ENCODE results near the gene CDK1. TPM values are rescaled to one million over a fixed set of nuclear protein-coding genes. Genes with fewer than 3 reads are reported as not detected.

CDK1 gene
- total RNA-seq, 2 experiments from 2014 or later, result 0.75 to 1.1 TPM

DNA sequence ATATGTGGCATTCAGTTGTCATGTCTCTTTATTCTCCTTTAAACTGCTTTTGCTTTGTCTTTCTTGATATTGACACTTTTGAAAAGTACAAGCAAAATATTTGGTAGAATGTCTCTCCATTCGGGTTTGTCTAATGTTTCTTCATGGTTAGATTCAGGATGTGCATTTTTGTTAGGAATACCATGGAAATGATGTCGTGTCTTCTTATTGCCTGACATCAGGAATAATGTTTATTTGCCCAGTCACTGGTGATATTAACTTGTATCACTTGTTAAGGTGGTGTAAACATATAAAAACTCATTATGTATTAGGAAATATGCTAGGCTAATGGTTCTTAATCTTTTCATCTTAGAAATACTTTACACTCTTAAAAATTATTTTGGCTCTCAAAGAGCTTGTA is 43.4 kb downstream of the CDK1 start:
- no peaks in the 10 kb centered on the region for H3K4me1 Mint-ChIP-seq (ENCODE audit: low read depth)
- no peak for TF ChIP-seq CTCF (IDR thresholded peaks at IDR 0.05)
- no peaks in the 10 kb centered on the region for H3K27me3 ChIP-seq (ENCODE audit: control insufficient read depth in 1 of 2, insufficient read depth in 2 of 2, low read length in 2 of 2)
- no peaks in the 10 kb centered on the region for H3K9me3 Mint-ChIP-seq
- CTCF ChIA-PET, result interaction anchor here (1.2 kb wide), 1 partner anchor 11 kb away, joined by 3 read pairs; no protein-coding TSS in a partner anchor
- H3K27me3 Mint-ChIP-seq, result no peaks in the 10 kb centered on the region
- no peak overlapping the region for H3K27ac ChIP-seq (ENCODE audit: low read depth in 1 of 2, low read length in 2 of 2)
- no peak overlapping the region for H3K4me3 ChIP-seq (ENCODE audit: low read length)
- DNase-seq (no peak), ATAC-seq (ENCODE audit: poor library complexity) (no peak)
- no peaks in the 10 kb centered on the region for H3K4me1 ChIP-seq (ENCODE audit: insufficient read depth, low read length)
- H3K4me3 Mint-ChIP-seq, result no peak overlapping the region
- no peaks in the 10 kb centered on the region for H3K36me3 ChIP-seq (ENCODE audit: insufficient read depth, low read length)
- no peaks in the 10 kb centered on the region for H3K36me3 Mint-ChIP-seq (ENCODE audit: low read depth)
- H3K27ac Mint-ChIP-seq, result no peak overlapping the region
- POLR2A ChIA-PET, result no interaction called here
- intact Hi-C loops (cut with DNase I, micrococcal nuclease), result no loop called here
- H3K9me3 ChIP-seq (ENCODE audit: control insufficient read depth in 1 of 2, insufficient read depth in 1 of 2, low read length in 2 of 2), result no peaks in the 10 kb centered on the region

DNA sequence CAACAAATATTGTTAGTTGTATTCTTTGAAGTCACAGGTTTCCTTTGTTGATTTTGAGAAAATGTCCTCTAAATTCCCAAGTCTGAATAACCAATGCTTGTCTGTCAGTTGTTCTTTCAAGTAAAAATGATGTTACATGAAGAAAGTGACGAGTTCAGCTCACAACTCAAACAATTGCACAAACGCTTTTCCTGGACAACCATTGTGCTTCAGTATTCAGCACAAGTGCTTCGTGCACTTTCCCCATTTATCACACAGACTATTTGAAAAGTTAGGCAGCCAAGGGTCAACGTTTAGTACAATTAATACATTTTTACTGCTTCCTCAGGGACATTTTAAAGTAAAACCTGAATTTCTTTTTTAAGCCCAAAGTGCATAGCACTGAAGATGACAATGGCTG is 44.5 kb downstream of the CDK1 start:
- no peak overlapping the region for H3K27ac Mint-ChIP-seq
- POLR2A ChIA-PET, result no interaction called here
- H3K27me3 ChIP-seq (ENCODE audit: control insufficient read depth in 1 of 2, insufficient read depth in 2 of 2, low read length in 2 of 2), result no peaks in the 10 kb centered on the region
- no peak for DNase-seq
- no peaks in the 10 kb centered on the region for H3K4me1 Mint-ChIP-seq (ENCODE audit: low read depth)
- H3K27ac ChIP-seq (ENCODE audit: low read depth in 1 of 2, low read length in 2 of 2), result no peak overlapping the region
- no peak for TF ChIP-seq CTCF (IDR thresholded peaks at IDR 0.05)
- no peaks in the 10 kb centered on the region for H3K9me3 ChIP-seq (ENCODE audit: control insufficient read depth in 1 of 2, insufficient read depth in 1 of 2, low read length in 2 of 2)
- H3K4me1 ChIP-seq (ENCODE audit: insufficient read depth, low read length), result no peaks in the 10 kb centered on the region
- H3K4me3 ChIP-seq (ENCODE audit: low read length), result no peak overlapping the region
- no peaks in the 10 kb centered on the region for H3K36me3 Mint-ChIP-seq (ENCODE audit: low read depth)
- no peaks in the 10 kb centered on the region for H3K9me3 Mint-ChIP-seq
- no peak for ATAC-seq (ENCODE audit: poor library complexity)
- H3K36me3 ChIP-seq (ENCODE audit: insufficient read depth, low read length), result no peaks in the 10 kb centered on the region
- H3K27me3 Mint-ChIP-seq, result peaks cover 2% of the 10 kb centered on the region
- intact Hi-C loops (cut with DNase I, micrococcal nuclease), result no loop called here
- CTCF ChIA-PET, result no interaction called here
- H3K4me3 Mint-ChIP-seq, result no peak overlapping the region

- DNase-seq (no peak), ATAC-seq (ENCODE audit: poor library complexity) (no peak)
- no peak for TF ChIP-seq CTCF (IDR thresholded peaks at IDR 0.05)
- POLR2A ChIA-PET, result no interaction called here
- CTCF ChIA-PET, result no interaction called here
- Mint-ChIP-seq H3K27ac (no peak overlapping the region), H3K4me1 (ENCODE audit: low read depth) (no peaks in the 10 kb centered on the region), H3K4me3 (no peak overlapping the region), H3K9me3 (no peaks in the 10 kb centered on the region), H3K36me3 (ENCODE audit: low read depth) (no peaks in the 10 kb centered on the region), H3K27me3 (peaks cover 5% of the 10 kb centered on the region)
- Histone ChIP-seq H3K27ac (ENCODE audit: low read depth in 1 of 2, low read length in 2 of 2) (no peak overlapping the region), H3K4me3 (ENCODE audit: low read length) (no peak overlapping the region), H3K27me3 (ENCODE audit: control insufficient read depth in 1 of 2, insufficient read depth in 2 of 2, low read length in 2 of 2) (no peaks in the 10 kb centered on the region), H3K9me3 (ENCODE audit: control insufficient read depth in 1 of 2, insufficient read depth in 1 of 2, low read length in 2 of 2) (no peaks in the 10 kb centered on the region), H3K36me3 (ENCODE audit: insufficient read depth, low read length) (no peaks in the 10 kb centered on the region), H3K4me1 (ENCODE audit: insufficient read depth, low read length) (no peaks in the 10 kb centered on the region)
- intact Hi-C loops (cut with DNase I, micrococcal nuclease), result no loop called here
Measured at GRCh38 chr10:60823324-60823723, 45.0 kb downstream of the CDK1 start.

All from CD4-positive, alpha-beta T cell (primary cell).